Right atrium auricular region (tissue), 2 donors: ENCODE results near the gene IER5L. TPM values are rescaled to one million over a fixed set of nuclear protein-coding genes. Genes with fewer than 3 reads are reported as not detected.
"Not testable (repeated sequence)": the region's sequence is repeated elsewhere in the genome, so short reads cannot be mapped to it uniquely, and the experiment has no call there.

Experiments used
- DNase-seq: peaks from one replicate; pipeline ENCODE4 v3.0.0-alpha.2; 2019; ENCODE audit warnings: low spot score
- H3K27ac ChIP-seq, 2 donors: fragments of 200-600 bp; sonication (generic); 1 replicate in 1 of 2; 2 replicates in 1 of 2; pipeline ENCODE4 v1.5.1; 2016 to 2019
- H3K27me3 ChIP-seq, 2 donors: fragments of 200-600 bp; sonication (generic); one replicate each; pipeline versions ENCODE4 v1.5.1 to v1.6.0; 2017 to 2019
- H3K36me3 ChIP-seq: fragments of 200-600 bp; sonication (generic); one replicate; pipeline ENCODE4 v1.5.1; 2016
- H3K4me1 ChIP-seq, 2 donors: fragments of 200-600 bp; sonication (generic); one replicate each; pipeline versions ENCODE4 v1.5.1 to v1.6.0; 2017 to 2019
- H3K4me3 ChIP-seq, 2 donors: fragments of 200-600 bp; sonication (generic); 1 replicate in 1 of 2; 2 replicates in 1 of 2; pipeline ENCODE4 v1.5.1; 2017 to 2019; ENCODE audit warnings: mild to moderate bottlenecking in 1 of 2, moderate library complexity in 1 of 2
- H3K9me3 ChIP-seq, 2 donors: fragments of 200-600 bp; sonication (generic); one replicate each; pipeline ENCODE4 v1.5.1; 2019
- CTCF ChIP-seq, 2 donors: fragments of 200-600 bp; sonication (generic); IDR thresholded peaks; one replicate each; pipeline ENCODE4 v1.5.1; 2019; ENCODE audit warnings: antibody characterized with exemption in 2 of 2
- total RNA-seq, 2 donors: library from RNA; depleted of rRNA; stranded (reverse); fragments of >200 nt; gene quantifications; one replicate each; pipeline ENCODE4 v1.1.0, GENCODE V29; 2016

IER5L gene
- total RNA-seq, 2 donors from 2014 or later: 5.5 to 11.6 TPM

GRCh38 chr9:129163753-129164152 is 14.3 kb downstream of the IER5L start:
- Histone ChIP-seq H3K4me3 (no peak overlapping the region), H3K9me3 (no peaks in the 10 kb centered on the region), H3K27ac (peak overlapping the region; percentile 65 to 71)

DNA sequence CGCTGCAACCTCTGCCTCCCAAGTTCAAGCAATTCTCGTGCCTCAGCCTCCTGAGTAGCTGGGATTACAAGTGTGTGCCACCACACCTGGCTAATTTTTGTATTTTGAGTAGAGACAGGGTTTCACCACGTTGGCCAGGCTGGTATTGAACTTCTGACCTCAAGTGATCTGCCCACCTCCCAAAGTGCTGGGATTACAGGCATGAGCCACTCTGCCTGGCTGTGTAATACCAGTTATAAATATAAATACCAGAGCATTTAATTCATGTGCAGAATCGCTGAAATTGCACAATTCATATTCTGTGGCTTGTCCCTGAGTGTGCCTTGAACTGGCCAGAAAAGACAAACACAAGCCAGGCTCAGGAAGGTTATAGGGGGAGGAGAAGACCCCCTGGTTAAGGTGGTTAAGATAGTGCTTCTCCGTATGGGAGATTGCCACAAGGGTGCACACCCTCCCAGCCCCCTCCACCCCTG is 14.8 kb downstream of the IER5L start:
- not testable (repeated sequence) for DNase-seq, H3K36me3 ChIP-seq, H3K4me3 ChIP-seq, H3K27me3 ChIP-seq, H3K9me3 ChIP-seq
- Histone ChIP-seq H3K4me1 (peaks cover 0 to 35% of the 10 kb centered on the region in 2 donors), H3K27ac (peak overlapping the region in 1 of 2 donors; percentile 71)

More at GRCh38 chr9:129163753-129164152, 14.3 kb downstream of the IER5L start:
- TF ChIP-seq CTCF (IDR thresholded peaks at IDR 0.05): no peak
- DNase-seq: no peak
- Histone ChIP-seq H3K36me3 (no peaks in the 10 kb centered on the region), H3K4me1 (peaks cover 0 to 36% of the 10 kb centered on the region in 2 donors), H3K27me3 (no peaks in the 10 kb centered on the region)

DNA sequence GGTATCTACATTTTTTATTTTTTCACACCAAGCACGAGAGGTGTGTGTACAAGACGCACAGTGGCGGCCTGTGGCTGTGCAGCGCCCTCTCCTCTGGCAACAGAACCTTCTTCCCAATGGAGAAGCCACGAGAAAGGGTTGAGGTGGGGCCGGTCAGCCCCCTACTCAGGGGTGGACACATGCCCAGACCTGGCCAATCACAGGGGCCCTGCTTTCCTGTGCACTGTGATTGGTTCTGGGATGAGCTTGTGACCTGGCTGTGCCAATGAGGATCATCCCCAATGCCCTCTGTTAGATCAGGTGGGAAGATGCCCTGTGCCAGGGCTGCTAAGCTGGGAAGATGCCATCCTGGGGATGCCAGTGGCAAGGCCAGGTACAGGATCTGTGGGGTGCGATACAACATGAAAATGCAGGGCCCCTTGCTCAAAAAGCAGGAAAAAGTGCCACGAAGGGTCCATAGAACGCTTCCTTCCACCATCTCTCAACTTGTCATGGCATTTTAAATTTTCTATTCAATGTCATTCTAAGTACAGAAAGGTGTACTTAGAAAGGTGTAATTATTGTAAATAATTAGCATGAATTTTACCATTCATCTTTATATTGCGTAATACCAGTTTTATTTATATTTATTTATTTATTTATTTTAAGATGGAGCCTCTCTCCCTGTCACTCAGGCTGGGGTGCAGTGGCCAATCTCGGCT is 15.4 kb downstream of the IER5L start:
- H3K27me3 ChIP-seq: no peaks in the 10 kb centered on the region
- H3K27ac ChIP-seq: no peak overlapping the region
- DNase-seq: no peak
- H3K36me3 ChIP-seq: no peaks in the 10 kb centered on the region
- peaks cover 0 to 29% of the 10 kb centered on the region in 2 donors for H3K4me1 ChIP-seq
- H3K4me3 ChIP-seq: no peak overlapping the region
- H3K9me3 ChIP-seq: no peaks in the 10 kb centered on the region
- no peak for TF ChIP-seq CTCF (IDR thresholded peaks at IDR 0.05)

DNA sequence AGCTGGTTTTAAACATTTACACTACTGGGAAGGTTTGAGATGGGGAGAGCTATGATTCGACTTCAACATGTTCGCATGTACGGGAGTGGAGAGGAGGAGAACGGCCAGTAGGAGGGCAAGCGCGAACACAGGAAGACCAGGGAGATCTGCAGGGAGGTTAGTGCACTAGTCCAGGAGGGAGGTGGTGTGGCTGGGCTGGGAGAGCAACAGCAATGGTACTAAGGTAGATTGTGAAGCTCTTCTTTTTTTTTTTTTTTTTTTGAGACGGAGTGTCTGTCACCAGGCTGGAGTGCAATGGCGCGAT is 16.6 kb downstream of the IER5L start:
- H3K27ac ChIP-seq: no peak overlapping the region
- no peaks in the 10 kb centered on the region for H3K27me3 ChIP-seq
- no peak for DNase-seq
- no peaks in the 10 kb centered on the region for H3K9me3 ChIP-seq
- no peaks in the 10 kb centered on the region for H3K36me3 ChIP-seq
- H3K4me3 ChIP-seq: no peak overlapping the region
- H3K4me1 ChIP-seq: peaks cover 0 to 18% of the 10 kb centered on the region in 2 donors
- TF ChIP-seq CTCF (IDR thresholded peaks at IDR 0.05): no peak

DNA sequence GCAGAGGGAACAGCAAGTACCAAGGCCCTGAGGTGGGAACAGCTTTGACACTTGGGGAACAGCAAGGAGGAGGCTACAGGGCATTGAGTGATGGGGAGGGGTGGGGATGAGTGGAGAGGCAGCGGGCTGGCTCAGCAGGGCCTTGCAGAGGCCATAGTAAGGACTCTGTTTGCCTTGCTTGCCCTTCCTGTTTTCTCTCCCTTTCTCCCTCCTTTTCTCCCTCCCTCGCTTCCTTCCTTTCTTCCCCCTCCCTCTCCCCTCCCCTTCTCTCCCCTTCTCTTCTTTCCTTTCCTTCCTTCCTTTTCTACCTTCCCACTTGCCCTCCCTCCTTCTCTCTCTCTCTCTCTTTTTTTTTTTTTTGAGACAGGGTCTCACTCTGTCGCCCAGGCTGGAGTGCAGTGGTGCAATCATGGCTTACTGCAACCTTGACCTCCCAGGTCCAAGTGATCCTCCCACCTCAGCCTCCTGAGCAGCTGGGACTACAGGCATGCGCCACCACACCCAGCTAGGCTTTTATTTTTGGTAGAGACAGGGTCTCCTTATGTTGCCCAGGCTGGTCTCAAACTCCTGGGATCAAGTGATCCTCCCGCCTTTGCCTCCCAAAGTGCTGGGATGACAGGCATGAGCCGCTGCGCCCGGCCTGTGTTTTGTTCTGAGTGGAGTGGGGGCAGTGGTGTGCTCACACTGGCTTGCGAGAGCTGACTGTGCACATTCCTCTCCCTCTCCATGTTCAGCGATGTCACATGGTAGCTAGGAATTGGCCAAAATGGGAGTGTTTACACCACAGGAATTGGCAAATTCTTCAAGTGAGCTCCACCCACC is 17.1 kb downstream of the IER5L start:
- no peak for DNase-seq
- no peak for TF ChIP-seq CTCF (IDR thresholded peaks at IDR 0.05)
- Histone ChIP-seq H3K4me3 (no peak overlapping the region), H3K27ac (no peak overlapping the region), H3K4me1 (peaks cover 0 to 15% of the 10 kb centered on the region in 2 donors), H3K36me3 (no peaks in the 10 kb centered on the region), H3K9me3 (no peaks in the 10 kb centered on the region), H3K27me3 (no peaks in the 10 kb centered on the region)

- TF ChIP-seq CTCF (IDR thresholded peaks at IDR 0.05): no peak
- no peak for DNase-seq
- Histone ChIP-seq H3K4me1 (no peaks in the 10 kb centered on the region), H3K36me3 (no peaks in the 10 kb centered on the region), H3K9me3 (no peaks in the 10 kb centered on the region), H3K4me3 (no peak overlapping the region), H3K27me3 (no peaks in the 10 kb centered on the region), H3K27ac (no peak overlapping the region)
These were observed 21.9 kb downstream of the IER5L start for GRCh38 chr9:129156163-129156562.
